Esophagus muscularis mucosa (tissue), 4 donors: ENCODE data around the gene OTOG. TPM values are rescaled to one million over a fixed set of nuclear protein-coding genes. Genes with fewer than 3 reads are reported as not detected.

Experiments used
- DNase-seq: peaks from one replicate; pipeline ENCODE4 v3.0.0-alpha.2; 2017; ENCODE audit errors: extremely low spot score
- H3K27ac ChIP-seq, 4 donors: fragments of 200-600 bp; sonication (generic); replicated peaks in 1 of 4; 1 replicate in 3 of 4; 2 replicates in 1 of 4; pipeline ENCODE4 v1.5.1; 2016 to 2019; ENCODE audit warnings: mild to moderate bottlenecking in 1 of 4
- H3K27me3 ChIP-seq, 4 donors: fragments of 200-600 bp; sonication (generic); one replicate each; pipeline versions ENCODE4 v1.5.1 to v1.6.0; 2016 to 2019
- H3K36me3 ChIP-seq, 4 donors: fragments of 200-600 bp; sonication (generic); one replicate each; pipeline ENCODE4 v1.5.1; 2016 to 2019
- H3K4me1 ChIP-seq, 4 donors: fragments of 200-600 bp; sonication (generic); one replicate each; pipeline ENCODE4 v1.5.1; 2016 to 2019
- H3K4me3 ChIP-seq, 4 donors: fragments of 200-600 bp; sonication (generic); 1 replicate in 2 of 4; 2 replicates in 2 of 4; pipeline ENCODE4 v1.5.1; 2016 to 2019; ENCODE audit warnings: mild to moderate bottlenecking in 4 of 4, moderate library complexity in 1 of 4
- H3K9me3 ChIP-seq, 4 donors: fragments of 200-600 bp; sonication (generic); 1 replicate in 3 of 4; 2 replicates in 1 of 4; pipeline ENCODE4 v1.5.1; 2016 to 2019
- EP300 ChIP-seq: sonication (generic); formaldehyde crosslinking; IDR thresholded peaks from one replicate; pipeline ENCODE4 v1.6.1; 2017; ENCODE audit warnings: antibody characterized with exemption
- POLR2A ChIP-seq: fragments of 450-650 bp; IDR thresholded peaks from one replicate; pipeline ENCODE4 v1.6.1; 2017; ENCODE audit warnings: antibody characterized with exemption, moderate library complexity, mild to moderate bottlenecking, low read depth
- POLR2AphosphoS5 ChIP-seq, 2 donors: sonication (generic); formaldehyde crosslinking; IDR thresholded peaks; one replicate each; pipeline ENCODE4 v1.6.1; 2017; ENCODE audit warnings: antibody characterized with exemption in 2 of 2
- WGBS: methylation state at CpG from one replicate; pipeline ENCODE4 v1.1.5; 2018; 5-methylcytosine and 5-hydroxymethylcytosine counted together
- intact Hi-C: fragments of 100-400 bp; cut with DNase I; formaldehyde crosslinking; loops from one replicate; pipeline ENCODE4 v1.15.1; 2023
- total RNA-seq, 4 donors: library from RNA; depleted of rRNA; stranded (reverse); fragments of >200 nt; gene quantifications; one replicate each; pipeline versions ENCODE4 v1.1.0 to v1.2.1, GENCODE V29; 2016
- TF ChIP-seq, protein P1 (sequence below), 3 experiments: fragments of 200-600 bp in 2 of 3; fragments of 450-650 bp in 1 of 3; sonication (generic) in 2 of 3; IDR thresholded peaks; one replicate each; pipeline ENCODE4 v1.5.1; 2017 to 2019; ENCODE audit warnings: antibody characterized with exemption in 3 of 3, mild to moderate bottlenecking in 2 of 3, moderate library complexity in 1 of 3

The OTOG gene
- total RNA-seq, 4 donors from 2014 or later = not detected

DNA sequence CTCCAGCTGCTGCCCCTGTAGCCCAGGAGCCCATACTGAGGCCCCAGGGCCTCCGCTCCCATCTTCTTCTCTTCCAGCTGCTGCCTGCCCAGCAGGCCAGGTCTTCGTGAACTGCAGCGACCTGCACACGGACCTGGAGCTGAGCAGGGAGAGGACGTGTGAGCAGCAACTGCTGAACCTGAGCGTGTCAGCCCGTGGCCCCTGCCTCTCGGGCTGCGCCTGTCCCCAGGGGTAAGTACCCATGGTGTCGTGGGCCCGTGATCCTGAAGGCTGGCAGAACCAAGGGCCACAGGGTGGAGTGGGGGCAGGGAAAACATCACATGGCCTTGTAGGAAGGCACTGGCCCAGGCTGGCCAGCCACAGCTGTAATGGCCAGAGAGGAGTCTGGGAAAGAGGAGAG lies 31.2 kb downstream of the OTOG start:
- Histone ChIP-seq H3K9me3 (peaks cover 0 to 5% (median 1%) of the 10 kb centered on the region in 4 donors), H3K27me3 (peaks cover 0 to 21% (median 2%) of the 10 kb centered on the region in 4 donors), H3K4me3 (no peak overlapping the region), H3K4me1 (no peaks in the 10 kb centered on the region), H3K36me3 (no peaks in the 10 kb centered on the region), H3K27ac (no peak overlapping the region)
- DNase-seq = no peak
- 85% methylated on average over 10 of the region's 11 CpGs for WGBS
- TF ChIP-seq EP300 = no peak
- TF ChIP-seq POLR2AphosphoS5 (IDR thresholded peaks at IDR 0.05) = no peak
- TF ChIP-seq, protein P1, sequence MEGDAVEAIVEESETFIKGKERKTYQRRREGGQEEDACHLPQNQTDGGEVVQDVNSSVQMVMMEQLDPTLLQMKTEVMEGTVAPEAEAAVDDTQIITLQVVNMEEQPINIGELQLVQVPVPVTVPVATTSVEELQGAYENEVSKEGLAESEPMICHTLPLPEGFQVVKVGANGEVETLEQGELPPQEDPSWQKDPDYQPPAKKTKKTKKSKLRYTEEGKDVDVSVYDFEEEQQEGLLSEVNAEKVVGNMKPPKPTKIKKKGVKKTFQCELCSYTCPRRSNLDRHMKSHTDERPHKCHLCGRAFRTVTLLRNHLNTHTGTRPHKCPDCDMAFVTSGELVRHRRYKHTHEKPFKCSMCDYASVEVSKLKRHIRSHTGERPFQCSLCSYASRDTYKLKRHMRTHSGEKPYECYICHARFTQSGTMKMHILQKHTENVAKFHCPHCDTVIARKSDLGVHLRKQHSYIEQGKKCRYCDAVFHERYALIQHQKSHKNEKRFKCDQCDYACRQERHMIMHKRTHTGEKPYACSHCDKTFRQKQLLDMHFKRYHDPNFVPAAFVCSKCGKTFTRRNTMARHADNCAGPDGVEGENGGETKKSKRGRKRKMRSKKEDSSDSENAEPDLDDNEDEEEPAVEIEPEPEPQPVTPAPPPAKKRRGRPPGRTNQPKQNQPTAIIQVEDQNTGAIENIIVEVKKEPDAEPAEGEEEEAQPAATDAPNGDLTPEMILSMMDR (IDR thresholded peaks at IDR 0.05) = no peak
- TF ChIP-seq POLR2A = no peak
- intact Hi-C loops = no loop called here

DNA sequence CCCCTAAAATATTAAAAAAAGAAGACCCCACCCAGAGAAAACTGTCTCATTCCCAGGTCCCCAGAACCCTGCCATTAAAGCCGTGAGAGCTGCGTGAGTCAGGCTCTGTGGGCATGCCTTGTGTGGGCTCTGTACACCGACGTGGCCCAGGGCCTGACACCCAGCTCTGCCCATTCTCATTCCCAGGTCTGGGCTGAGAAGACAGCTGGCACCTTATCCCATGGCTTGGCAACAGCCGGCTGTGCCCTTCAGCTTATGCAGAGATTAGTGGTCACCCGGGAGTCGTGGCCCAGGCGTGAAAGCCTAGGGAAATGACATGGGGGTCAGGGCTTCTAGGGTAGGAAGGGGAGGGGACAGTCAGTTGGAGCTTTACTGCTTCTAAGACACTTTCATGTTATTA lies 31.9 kb downstream of the OTOG start:
- intact Hi-C loops = no loop called here
- no peak for DNase-seq
- TF ChIP-seq POLR2AphosphoS5 (IDR thresholded peaks at IDR 0.05) (no peak), POLR2A (no peak), EP300 (no peak)
- TF ChIP-seq, protein P1 (IDR thresholded peaks at IDR 0.05) = no peak
- Histone ChIP-seq H3K4me3 (no peak overlapping the region), H3K4me1 (no peaks in the 10 kb centered on the region), H3K27ac (no peak overlapping the region), H3K27me3 (peaks cover 0 to 21% (median 2%) of the 10 kb centered on the region in 4 donors), H3K36me3 (no peaks in the 10 kb centered on the region), H3K9me3 (peaks cover 0 to 5% (median 1%) of the 10 kb centered on the region in 4 donors)
- WGBS = 91% methylated on average over 8 of the region's 8 CpGs

DNA sequence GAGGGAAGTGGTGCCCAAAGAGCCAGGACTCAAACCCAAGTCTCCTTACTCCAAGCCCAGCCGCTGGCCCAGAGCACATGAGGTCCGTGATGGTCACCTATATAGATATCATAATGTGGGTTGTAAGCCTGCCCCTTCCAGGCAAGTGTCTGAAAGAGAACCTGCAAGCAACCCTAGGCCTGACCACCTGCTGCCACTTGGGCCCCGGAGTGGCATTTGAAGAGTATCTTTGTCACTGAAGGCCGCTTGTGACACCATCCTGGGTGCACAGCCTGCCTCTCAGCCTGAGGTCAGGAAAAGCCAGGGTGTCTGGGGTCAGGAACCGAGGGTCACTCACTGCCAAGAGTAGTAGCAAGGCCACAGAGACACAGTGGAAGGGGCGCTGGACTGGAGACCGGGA lies 32.4 kb downstream of the OTOG start:
- no peaks in the 10 kb centered on the region for H3K4me1 ChIP-seq
- DNase-seq = no peak
- TF ChIP-seq EP300 (no peak), POLR2A (no peak), POLR2AphosphoS5 (IDR thresholded peaks at IDR 0.05) (no peak)
- TF ChIP-seq, protein P1 (IDR thresholded peaks at IDR 0.05) = no peak
- H3K27me3 ChIP-seq = peaks cover 0 to 19% (median 2%) of the 10 kb centered on the region in 4 donors
- intact Hi-C loops = no loop called here
- no peak overlapping the region for H3K4me3 ChIP-seq
- H3K36me3 ChIP-seq = no peaks in the 10 kb centered on the region
- 89% methylated on average over 5 of the region's 7 CpGs for WGBS
- no peak overlapping the region for H3K27ac ChIP-seq
- H3K9me3 ChIP-seq = peaks cover 0 to 5% (median 1%) of the 10 kb centered on the region in 4 donors

DNA sequence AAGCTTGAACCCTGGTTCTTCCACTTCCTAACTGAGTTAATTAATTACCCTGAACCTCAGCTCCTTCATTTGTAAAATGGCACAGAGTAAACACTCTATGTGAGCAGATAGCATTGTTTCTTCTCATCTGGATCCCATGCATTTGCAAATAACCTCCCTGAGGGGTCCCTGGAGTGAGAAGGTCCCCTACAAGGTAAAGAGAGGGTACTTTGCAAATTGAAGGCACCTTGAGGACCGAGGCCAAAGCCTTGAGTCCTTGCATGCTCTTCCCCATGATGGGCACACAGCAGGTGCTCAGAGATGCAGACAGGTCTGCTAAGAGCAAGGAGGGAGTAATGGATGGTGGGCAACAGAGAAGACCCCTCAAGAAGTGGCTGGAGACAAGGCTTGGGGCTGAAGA lies 33.2 kb downstream of the OTOG start:
- no peak for DNase-seq
- WGBS = 63% methylated on average over 1 of the region's 1 CpG
- Histone ChIP-seq H3K9me3 (peaks cover 0 to 5% (median 1%) of the 10 kb centered on the region in 4 donors), H3K36me3 (no peaks in the 10 kb centered on the region), H3K4me3 (no peak overlapping the region), H3K27me3 (peaks cover 0 to 11% (median 2%) of the 10 kb centered on the region in 4 donors), H3K4me1 (no peaks in the 10 kb centered on the region), H3K27ac (no peak overlapping the region)
- intact Hi-C loops = no loop called here
- TF ChIP-seq EP300 (no peak), POLR2AphosphoS5 (IDR thresholded peaks at IDR 0.05) (no peak), POLR2A (no peak)
- TF ChIP-seq, protein P1 (IDR thresholded peaks at IDR 0.05) = no peak
